ENCODE results near the gene IQGAP1. TPM values are rescaled to one million over a fixed set of nuclear protein-coding genes. Genes with fewer than 3 reads are reported as not detected.
"Not testable (repeated sequence)": the region's sequence is repeated elsewhere in the genome, so short reads cannot be mapped to it uniquely, and the experiment has no call there.

The IQGAP1 gene
- total and polyA plus RNA-seq, 4 experiments from 2014 or later, result 86.1 to 132 (median 125) TPM

GRCh38 chr15:90496791-90497190 is 108.7 kb downstream of the IQGAP1 start:
- peaks cover 58 to 83% of the 10 kb centered on the region in 2 donors for H3K36me3 Mint-ChIP-seq
- no peaks in the 10 kb centered on the region for H3K27me3 ChIP-seq (ENCODE audit: insufficient read depth, low read length)
- peak overlapping the region in 1 of 7 donors; percentile 54 for H3K27ac Mint-ChIP-seq
- peaks cover 54% of the 10 kb centered on the region for H3K36me3 ChIP-seq (ENCODE audit: insufficient read depth, low read length)
- H3K9me3 ChIP-seq (ENCODE audit: control insufficient read depth in 1 of 2, low read length in 2 of 2), result no peaks in the 10 kb centered on the region
- H3K4me1 ChIP-seq (ENCODE audit: insufficient read depth, low read length), result peaks cover 8% of the 10 kb centered on the region
- H3K4me3 ChIP-seq (ENCODE audit: low read length in 2 of 2), result no peak overlapping the region
- peaks cover 8 to 12% (median 10%) of the 10 kb centered on the region in 4 donors for H3K4me1 Mint-ChIP-seq
- H3K27ac ChIP-seq (ENCODE audit: low read depth, low read length), result no peak overlapping the region
- DNase-seq, result no peak
- POLR2A ChIA-PET (ENCODE audit: partially characterized antibody), result no interaction called here
- CTCF ChIA-PET (ENCODE audit: partially characterized antibody), result interaction anchor here (0.8 to 4.8 kb wide), 3 partner anchors 14 to 136 kb away, joined by 3 to 17 read pairs (median 3); no protein-coding TSS in a partner anchor
- no peaks in the 10 kb centered on the region for H3K27me3 Mint-ChIP-seq
- no peak overlapping the region for H3K4me3 Mint-ChIP-seq
- H3K9me3 Mint-ChIP-seq, result no peaks in the 10 kb centered on the region
- intact Hi-C loops (cut with micrococcal nuclease), result no loop called here

- peaks cover 8 to 12% (median 10%) of the 10 kb centered on the region in 4 donors for H3K4me1 Mint-ChIP-seq
- Histone ChIP-seq H3K4me3 (ENCODE audit: low read length in 2 of 2) (no peak overlapping the region), H3K9me3 (ENCODE audit: control insufficient read depth in 1 of 2, low read length in 2 of 2) (no peaks in the 10 kb centered on the region), H3K27me3 (ENCODE audit: insufficient read depth, low read length) (no peaks in the 10 kb centered on the region), H3K4me1 (ENCODE audit: insufficient read depth, low read length) (peaks cover 8% of the 10 kb centered on the region), H3K27ac (ENCODE audit: low read depth, low read length) (no peak overlapping the region), H3K36me3 (ENCODE audit: insufficient read depth, low read length) (peaks cover 48% of the 10 kb centered on the region)
- no peaks in the 10 kb centered on the region for H3K27me3 Mint-ChIP-seq
- ChIA-PET POLR2A (ENCODE audit: partially characterized antibody) (no interaction called here), CTCF (ENCODE audit: partially characterized antibody) (interaction anchor here (0.8 to 4.8 kb wide), 3 partner anchors 15 to 137 kb away, joined by 3 to 17 read pairs (median 3); no protein-coding TSS in a partner anchor)
- no peak overlapping the region for H3K27ac Mint-ChIP-seq
- no peak overlapping the region for H3K4me3 Mint-ChIP-seq
- peaks cover 55 to 82% of the 10 kb centered on the region in 2 donors for H3K36me3 Mint-ChIP-seq
- H3K9me3 Mint-ChIP-seq, result no peaks in the 10 kb centered on the region
- DNase-seq, result no peak
- intact Hi-C loops (cut with micrococcal nuclease), result no loop called here
These were observed 109.3 kb downstream of the IQGAP1 start for GRCh38 chr15:90497376-90497775.

GRCh38 chr15:90497912-90498311 is 109.9 kb downstream of the IQGAP1 start:
- intact Hi-C loops (cut with micrococcal nuclease), result no loop called here
- peaks cover 50 to 79% of the 10 kb centered on the region in 2 donors for H3K36me3 Mint-ChIP-seq

GRCh38 chr15:90500171-90500570 is 112.1 kb downstream of the IQGAP1 start:
- CTCF ChIA-PET (ENCODE audit: partially characterized antibody), result interaction anchor here (1.9 to 4.8 kb wide), 3 partner anchors 18 to 180 kb away, joined by 7 to 17 read pairs (median 9); no protein-coding TSS in a partner anchor

More at GRCh38 chr15:90497912-90498311, 109.9 kb downstream of the IQGAP1 start:
- ChIA-PET POLR2A (ENCODE audit: partially characterized antibody) (no interaction called here), CTCF (ENCODE audit: partially characterized antibody) (interaction anchor here (0.5 to 4.8 kb wide), 3 partner anchors 15 to 137 kb away, joined by 3 to 17 read pairs (median 3); no protein-coding TSS in a partner anchor)
- Mint-ChIP-seq H3K9me3 (no peaks in the 10 kb centered on the region), H3K4me3 (no peak overlapping the region), H3K27me3 (no peaks in the 10 kb centered on the region), H3K4me1 (peaks cover 8 to 10% (median 9%) of the 10 kb centered on the region in 4 donors), H3K27ac (peak overlapping the region in 1 of 7 donors; percentile 23)
- H3K4me3 ChIP-seq (ENCODE audit: low read length in 2 of 2), result no peak overlapping the region
- no peak overlapping the region for H3K27ac ChIP-seq (ENCODE audit: low read depth, low read length)
- peaks cover 8% of the 10 kb centered on the region for H3K4me1 ChIP-seq (ENCODE audit: insufficient read depth, low read length)
- no peaks in the 10 kb centered on the region for H3K9me3 ChIP-seq (ENCODE audit: control insufficient read depth in 1 of 2, low read length in 2 of 2)
- H3K36me3 ChIP-seq (ENCODE audit: insufficient read depth, low read length), result peaks cover 43% of the 10 kb centered on the region
- no peaks in the 10 kb centered on the region for H3K27me3 ChIP-seq (ENCODE audit: insufficient read depth, low read length)
- no peak for DNase-seq

GRCh38 chr15:90501898-90502297 is 113.9 kb downstream of the IQGAP1 start:
- POLR2A ChIA-PET (ENCODE audit: partially characterized antibody), result no interaction called here
- Mint-ChIP-seq H3K9me3 (no peaks in the 10 kb centered on the region), H3K27ac (peak overlapping the region in 1 of 7 donors; percentile 41), H3K36me3 (peaks cover 27 to 49% of the 10 kb centered on the region in 2 donors), H3K4me1 (peaks cover 0 to 1% (median 0%) of the 10 kb centered on the region in 4 donors), H3K27me3 (no peaks in the 10 kb centered on the region), H3K4me3 (no peak overlapping the region)
- no peak for DNase-seq
- H3K4me3 ChIP-seq (ENCODE audit: low read length in 2 of 2), result no peak overlapping the region
- no peak overlapping the region for H3K27ac ChIP-seq (ENCODE audit: low read depth, low read length)
- peaks cover 35% of the 10 kb centered on the region for H3K36me3 ChIP-seq (ENCODE audit: insufficient read depth, low read length)
- no peaks in the 10 kb centered on the region for H3K9me3 ChIP-seq (ENCODE audit: control insufficient read depth in 1 of 2, low read length in 2 of 2)
- no peaks in the 10 kb centered on the region for H3K27me3 ChIP-seq (ENCODE audit: insufficient read depth, low read length)
- no peaks in the 10 kb centered on the region for H3K4me1 ChIP-seq (ENCODE audit: insufficient read depth, low read length)
- CTCF ChIA-PET (ENCODE audit: partially characterized antibody), result interaction anchor here (2.4 to 4.8 kb wide), 2 partner anchors 19 to 182 kb away, joined by 9 to 17 read pairs; no protein-coding TSS in a partner anchor
- intact Hi-C loops (cut with micrococcal nuclease), result no loop called here

More at GRCh38 chr15:90500171-90500570, 112.1 kb downstream of the IQGAP1 start:
- H3K27me3 Mint-ChIP-seq, result no peaks in the 10 kb centered on the region
- H3K4me1 ChIP-seq (ENCODE audit: insufficient read depth, low read length), result no peaks in the 10 kb centered on the region
- H3K27ac Mint-ChIP-seq, result peak overlapping the region in 3 of 7 donors; percentile 12 to 73 (median 46)
- intact Hi-C loops (cut with micrococcal nuclease), result no loop called here
- H3K36me3 ChIP-seq (ENCODE audit: insufficient read depth, low read length), result peaks cover 41% of the 10 kb centered on the region
- no peak overlapping the region for H3K4me3 Mint-ChIP-seq
- no peak overlapping the region for H3K4me3 ChIP-seq (ENCODE audit: low read length in 2 of 2)
- no peak for DNase-seq
- no peaks in the 10 kb centered on the region for H3K27me3 ChIP-seq (ENCODE audit: insufficient read depth, low read length)
- H3K36me3 Mint-ChIP-seq, result peaks cover 38 to 61% of the 10 kb centered on the region in 2 donors
- no peak overlapping the region for H3K27ac ChIP-seq (ENCODE audit: low read depth, low read length)
- H3K9me3 ChIP-seq (ENCODE audit: control insufficient read depth in 1 of 2, low read length in 2 of 2), result no peaks in the 10 kb centered on the region
- H3K9me3 Mint-ChIP-seq, result no peaks in the 10 kb centered on the region
- peaks cover 0 to 1% (median 0%) of the 10 kb centered on the region in 4 donors for H3K4me1 Mint-ChIP-seq
- POLR2A ChIA-PET (ENCODE audit: partially characterized antibody), result interaction anchor here (1.2 kb wide), 1 partner anchor 94 kb away, joined by 3 read pairs; no protein-coding TSS in a partner anchor

- H3K27ac ChIP-seq (ENCODE audit: low read depth, low read length); H3K36me3 Mint-ChIP-seq; intact Hi-C loops (cut with micrococcal nuclease); H3K27me3 Mint-ChIP-seq; H3K4me1 Mint-ChIP-seq; H3K27me3 ChIP-seq (ENCODE audit: insufficient read depth, low read length); H3K36me3 ChIP-seq (ENCODE audit: insufficient read depth, low read length); H3K4me1 ChIP-seq (ENCODE audit: insufficient read depth, low read length); H3K9me3 ChIP-seq (ENCODE audit: control insufficient read depth in 1 of 2, low read length in 2 of 2); H3K9me3 Mint-ChIP-seq; H3K4me3 ChIP-seq (ENCODE audit: low read length in 2 of 2); DNase-seq: not testable (repeated sequence)
- CTCF ChIA-PET (ENCODE audit: partially characterized antibody), result interaction anchor here (2.2 kb wide), 1 partner anchor 191 kb away, joined by 8 read pairs; no protein-coding TSS in a partner anchor
- Mint-ChIP-seq H3K4me3 (peak overlapping the region in 3 of 8 donors; percentile 46 to 73 (median 68)), H3K27ac (peak overlapping the region in 3 of 7 donors; percentile 29 to 77 (median 61))
- POLR2A ChIA-PET (ENCODE audit: partially characterized antibody), result interaction anchor here (1.1 to 1.2 kb wide), 2 partner anchors 20 to 51 kb away, joined by 3 to 4 read pairs; no protein-coding TSS in a partner anchor
These were observed 122.7 kb downstream of the IQGAP1 start for GRCh38 chr15:90510781-90511180.

- H3K27ac ChIP-seq (ENCODE audit: low read depth, low read length); intact Hi-C loops (cut with micrococcal nuclease): not testable (repeated sequence)
- CTCF ChIA-PET (ENCODE audit: partially characterized antibody), result interaction anchor here (1.3 to 2.2 kb wide), 2 partner anchors 149 to 191 kb away, joined by 3 to 8 read pairs; no protein-coding TSS in a partner anchor
These were observed 123.2 kb downstream of the IQGAP1 start for GRCh38 chr15:90511211-90511618.

More at GRCh38 chr15:90511211-90511618, 123.2 kb downstream of the IQGAP1 start:
- not testable (repeated sequence) for H3K36me3 ChIP-seq (ENCODE audit: insufficient read depth, low read length); H3K4me1 ChIP-seq (ENCODE audit: insufficient read depth, low read length); H3K4me1 Mint-ChIP-seq; H3K36me3 Mint-ChIP-seq; H3K9me3 Mint-ChIP-seq; H3K27me3 ChIP-seq (ENCODE audit: insufficient read depth, low read length); H3K4me3 ChIP-seq (ENCODE audit: low read length in 2 of 2); H3K9me3 ChIP-seq (ENCODE audit: control insufficient read depth in 1 of 2, low read length in 2 of 2); H3K27me3 Mint-ChIP-seq
- DNase-seq, result peak in 2 of 5 donors; percentile 8 to 16
- H3K27ac Mint-ChIP-seq, result peak overlapping the region in 5 of 7 donors; percentile 14 to 77 (median 42)
- POLR2A ChIA-PET (ENCODE audit: partially characterized antibody), result interaction anchor here (1.1 to 1.2 kb wide), 2 partner anchors 19 to 50 kb away, joined by 3 to 4 read pairs; no protein-coding TSS in a partner anchor
- peak overlapping the region in 6 of 8 donors; percentile 18 to 73 (median 57) for H3K4me3 Mint-ChIP-seq

All from CD4-positive, alpha-beta memory T cell (primary cell).